Peyer's patch (tissue), 4 donors: ENCODE measurements around the gene ANTXR1.

Source experiments
- POLR2A ChIP-seq, 2 donors: fragments of 450-650 bp; IDR thresholded peaks; one replicate each; pipeline ENCODE4 v1.5.1; 2017; ENCODE audit warnings: antibody characterized with exemption in 2 of 2, mild to moderate bottlenecking in 2 of 2, moderate library complexity in 2 of 2
- TF ChIP-seq, protein P1 (sequence below), 6 experiments: fragments of 450-650 bp in 4 of 6; fragments of 200-600 bp in 2 of 6; sonication (generic) in 1 of 6; IDR thresholded peaks; one replicate each; pipeline ENCODE4 v1.5.1; 2017 to 2019; ENCODE audit warnings: antibody characterized with exemption in 6 of 6, mild to moderate bottlenecking in 3 of 6, moderate library complexity in 1 of 6

DNA sequence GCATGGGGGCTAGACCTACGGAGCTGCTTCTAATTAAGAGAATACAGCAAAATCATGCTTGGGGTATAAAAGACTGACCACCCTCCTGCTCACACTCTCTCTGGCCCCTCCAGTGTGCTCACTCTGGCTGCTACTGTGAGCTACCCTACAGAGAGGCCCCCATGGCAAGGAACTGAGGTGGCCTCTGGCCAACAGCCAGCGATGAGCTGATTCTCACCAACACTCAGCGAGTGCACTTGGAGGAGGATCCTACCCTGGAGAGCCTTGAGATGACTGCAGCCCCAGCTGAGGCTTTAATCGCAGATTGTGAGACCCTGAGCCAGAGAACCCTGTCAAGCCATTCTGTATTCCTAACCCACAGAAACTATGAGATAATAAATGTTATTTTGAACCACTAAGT, 285.9 kb downstream of the ANTXR1 start:
- TF ChIP-seq, protein P1, sequence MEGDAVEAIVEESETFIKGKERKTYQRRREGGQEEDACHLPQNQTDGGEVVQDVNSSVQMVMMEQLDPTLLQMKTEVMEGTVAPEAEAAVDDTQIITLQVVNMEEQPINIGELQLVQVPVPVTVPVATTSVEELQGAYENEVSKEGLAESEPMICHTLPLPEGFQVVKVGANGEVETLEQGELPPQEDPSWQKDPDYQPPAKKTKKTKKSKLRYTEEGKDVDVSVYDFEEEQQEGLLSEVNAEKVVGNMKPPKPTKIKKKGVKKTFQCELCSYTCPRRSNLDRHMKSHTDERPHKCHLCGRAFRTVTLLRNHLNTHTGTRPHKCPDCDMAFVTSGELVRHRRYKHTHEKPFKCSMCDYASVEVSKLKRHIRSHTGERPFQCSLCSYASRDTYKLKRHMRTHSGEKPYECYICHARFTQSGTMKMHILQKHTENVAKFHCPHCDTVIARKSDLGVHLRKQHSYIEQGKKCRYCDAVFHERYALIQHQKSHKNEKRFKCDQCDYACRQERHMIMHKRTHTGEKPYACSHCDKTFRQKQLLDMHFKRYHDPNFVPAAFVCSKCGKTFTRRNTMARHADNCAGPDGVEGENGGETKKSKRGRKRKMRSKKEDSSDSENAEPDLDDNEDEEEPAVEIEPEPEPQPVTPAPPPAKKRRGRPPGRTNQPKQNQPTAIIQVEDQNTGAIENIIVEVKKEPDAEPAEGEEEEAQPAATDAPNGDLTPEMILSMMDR (IDR thresholded peaks at IDR 0.05) = no peak
- no peak for TF ChIP-seq POLR2A (IDR thresholded peaks at IDR 0.05)
